ENCODE measurements around the gene LAMA2.

The LAMA2 gene

GRCh38 chr6:128899341-128900050 lies 16.6 kb downstream of the LAMA2 start:
- H3K4me3 ChIP-seq (ENCODE audit: low read depth, low read length), result no peak overlapping the region
- peak; percentile 52 for DNase-seq (ENCODE audit: low read depth, low spot score)
- in situ Hi-C loops (cut with HindIII; ENCODE audit: low sequenced_read_pairs), result no loop called here
- TF ChIP-seq CTCF (IDR thresholded peaks at IDR 0.05; ENCODE audit: low read depth, low read length), result no peak

- in situ Hi-C loops (cut with HindIII; ENCODE audit: low sequenced_read_pairs), result no loop called here
- DNase-seq (ENCODE audit: low read depth, low spot score), result no peak
- TF ChIP-seq CTCF (IDR thresholded peaks at IDR 0.05; ENCODE audit: low read depth, low read length), result no peak
- no peak overlapping the region for H3K4me3 ChIP-seq (ENCODE audit: low read depth, low read length)
Observed at GRCh38 chr6:128903715-128904114, 20.8 kb downstream of the LAMA2 start.

- no peak overlapping the region for H3K4me3 ChIP-seq (ENCODE audit: low read depth, low read length)
- no peak for TF ChIP-seq CTCF (IDR thresholded peaks at IDR 0.05; ENCODE audit: low read depth, low read length)
- no peak for DNase-seq (ENCODE audit: low read depth, low spot score)
- in situ Hi-C loops (cut with HindIII; ENCODE audit: low sequenced_read_pairs), result no loop called here
Observed at GRCh38 chr6:128914051-128914450, 31.1 kb downstream of the LAMA2 start.

GRCh38 chr6:128918886-128919285 lies 35.9 kb downstream of the LAMA2 start:
- DNase-seq (ENCODE audit: low read depth, low spot score), result no peak
- in situ Hi-C loops (cut with HindIII; ENCODE audit: low sequenced_read_pairs), result no loop called here
- TF ChIP-seq CTCF (IDR thresholded peaks at IDR 0.05; ENCODE audit: low read depth, low read length), result no peak
- no peak overlapping the region for H3K4me3 ChIP-seq (ENCODE audit: low read depth, low read length)

GRCh38 chr6:128919412-128920180 lies 36.7 kb downstream of the LAMA2 start:
- peak; percentile 33 for DNase-seq (ENCODE audit: low read depth, low spot score)
- no peak overlapping the region for H3K4me3 ChIP-seq (ENCODE audit: low read depth, low read length)
- in situ Hi-C loops (cut with HindIII; ENCODE audit: low sequenced_read_pairs), result no loop called here
- TF ChIP-seq CTCF (IDR thresholded peaks at IDR 0.05; ENCODE audit: low read depth, low read length), result no peak

GRCh38 chr6:128925765-128926164 lies 42.8 kb downstream of the LAMA2 start:
- TF ChIP-seq CTCF (IDR thresholded peaks at IDR 0.05; ENCODE audit: low read depth, low read length), result no peak
- no peak for DNase-seq (ENCODE audit: low read depth, low spot score)
- in situ Hi-C loops (cut with HindIII; ENCODE audit: low sequenced_read_pairs), result no loop called here
- no peak overlapping the region for H3K4me3 ChIP-seq (ENCODE audit: low read depth, low read length)
